Esophagus muscularis mucosa (tissue), 4 donors: ENCODE results near the gene KRTAP9-8. TPM values are rescaled to one million over a fixed set of nuclear protein-coding genes. Genes with fewer than 3 reads are reported as not detected.

Experiments used
- DNase-seq: peaks from one replicate; pipeline ENCODE4 v3.0.0-alpha.2; 2017; ENCODE audit errors: extremely low spot score
- H3K27ac ChIP-seq, 4 donors: fragments of 200-600 bp; sonication (generic); replicated peaks in 1 of 4; 1 replicate in 3 of 4; 2 replicates in 1 of 4; pipeline ENCODE4 v1.5.1; 2016 to 2019; ENCODE audit warnings: mild to moderate bottlenecking in 1 of 4
- H3K27me3 ChIP-seq, 4 donors: fragments of 200-600 bp; sonication (generic); one replicate each; pipeline versions ENCODE4 v1.5.1 to v1.6.0; 2016 to 2019
- H3K36me3 ChIP-seq, 4 donors: fragments of 200-600 bp; sonication (generic); one replicate each; pipeline ENCODE4 v1.5.1; 2016 to 2019
- H3K4me1 ChIP-seq, 4 donors: fragments of 200-600 bp; sonication (generic); one replicate each; pipeline ENCODE4 v1.5.1; 2016 to 2019
- H3K4me3 ChIP-seq, 4 donors: fragments of 200-600 bp; sonication (generic); 1 replicate in 2 of 4; 2 replicates in 2 of 4; pipeline ENCODE4 v1.5.1; 2016 to 2019; ENCODE audit warnings: mild to moderate bottlenecking in 4 of 4, moderate library complexity in 1 of 4
- H3K9me3 ChIP-seq, 4 donors: fragments of 200-600 bp; sonication (generic); 1 replicate in 3 of 4; 2 replicates in 1 of 4; pipeline ENCODE4 v1.5.1; 2016 to 2019
- EP300 ChIP-seq: sonication (generic); formaldehyde crosslinking; IDR thresholded peaks from one replicate; pipeline ENCODE4 v1.6.1; 2017; ENCODE audit warnings: antibody characterized with exemption
- POLR2A ChIP-seq: fragments of 450-650 bp; IDR thresholded peaks from one replicate; pipeline ENCODE4 v1.6.1; 2017; ENCODE audit warnings: antibody characterized with exemption, moderate library complexity, mild to moderate bottlenecking, low read depth
- POLR2AphosphoS5 ChIP-seq, 2 donors: sonication (generic); formaldehyde crosslinking; IDR thresholded peaks; one replicate each; pipeline ENCODE4 v1.6.1; 2017; ENCODE audit warnings: antibody characterized with exemption in 2 of 2
- WGBS: methylation state at CpG from one replicate; pipeline ENCODE4 v1.1.5; 2018; 5-methylcytosine and 5-hydroxymethylcytosine counted together
- intact Hi-C: fragments of 100-400 bp; cut with DNase I; formaldehyde crosslinking; loops from one replicate; pipeline ENCODE4 v1.15.1; 2023
- total RNA-seq, 4 donors: library from RNA; depleted of rRNA; stranded (reverse); fragments of >200 nt; gene quantifications; one replicate each; pipeline versions ENCODE4 v1.1.0 to v1.2.1, GENCODE V29; 2016
- TF ChIP-seq, protein P1 (sequence below), 3 experiments: fragments of 200-600 bp in 2 of 3; fragments of 450-650 bp in 1 of 3; sonication (generic) in 2 of 3; IDR thresholded peaks; one replicate each; pipeline ENCODE4 v1.5.1; 2017 to 2019; ENCODE audit warnings: antibody characterized with exemption in 3 of 3, mild to moderate bottlenecking in 2 of 3, moderate library complexity in 1 of 3

KRTAP9-8 gene
- total RNA-seq, 4 donors from 2014 or later: not detected

DNA sequence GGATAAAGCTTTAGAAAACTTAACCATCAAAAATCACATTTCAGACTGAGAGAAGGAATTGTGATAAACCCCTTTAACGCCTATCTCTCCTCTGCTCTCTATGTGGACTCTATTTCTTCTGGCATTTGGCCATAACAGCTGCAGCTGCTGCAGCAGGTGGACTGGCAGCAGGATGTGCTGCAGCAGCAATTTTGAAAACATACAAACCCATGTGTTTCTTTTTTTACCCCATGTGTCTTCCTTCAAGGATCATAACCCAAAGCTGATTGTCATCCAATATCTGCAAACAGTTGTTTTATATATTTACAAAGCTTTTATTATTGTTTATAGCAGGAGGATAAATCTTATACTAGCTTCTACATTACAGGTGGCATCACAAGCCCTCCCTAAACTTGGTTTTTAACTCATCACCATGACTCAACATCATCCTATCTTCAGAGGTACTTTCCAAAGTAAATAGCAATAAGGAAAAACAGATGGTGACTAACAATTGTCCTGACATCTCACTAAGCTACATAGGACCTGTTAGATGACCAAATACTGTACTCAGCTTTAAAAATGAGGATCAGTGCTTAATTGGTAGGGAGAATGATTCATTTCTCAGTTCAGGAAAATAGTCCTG lies 25.8 kb upstream of the KRTAP9-8 start:
- peaks cover 0 to 24% (median 0%) of the 10 kb centered on the region in 4 donors for H3K27me3 ChIP-seq
- intact Hi-C loops: no loop called here
- no peaks in the 10 kb centered on the region for H3K9me3 ChIP-seq
- TF ChIP-seq POLR2A (no peak), POLR2AphosphoS5 (IDR thresholded peaks at IDR 0.05) (no peak), EP300 (no peak)
- TF ChIP-seq, protein P1, sequence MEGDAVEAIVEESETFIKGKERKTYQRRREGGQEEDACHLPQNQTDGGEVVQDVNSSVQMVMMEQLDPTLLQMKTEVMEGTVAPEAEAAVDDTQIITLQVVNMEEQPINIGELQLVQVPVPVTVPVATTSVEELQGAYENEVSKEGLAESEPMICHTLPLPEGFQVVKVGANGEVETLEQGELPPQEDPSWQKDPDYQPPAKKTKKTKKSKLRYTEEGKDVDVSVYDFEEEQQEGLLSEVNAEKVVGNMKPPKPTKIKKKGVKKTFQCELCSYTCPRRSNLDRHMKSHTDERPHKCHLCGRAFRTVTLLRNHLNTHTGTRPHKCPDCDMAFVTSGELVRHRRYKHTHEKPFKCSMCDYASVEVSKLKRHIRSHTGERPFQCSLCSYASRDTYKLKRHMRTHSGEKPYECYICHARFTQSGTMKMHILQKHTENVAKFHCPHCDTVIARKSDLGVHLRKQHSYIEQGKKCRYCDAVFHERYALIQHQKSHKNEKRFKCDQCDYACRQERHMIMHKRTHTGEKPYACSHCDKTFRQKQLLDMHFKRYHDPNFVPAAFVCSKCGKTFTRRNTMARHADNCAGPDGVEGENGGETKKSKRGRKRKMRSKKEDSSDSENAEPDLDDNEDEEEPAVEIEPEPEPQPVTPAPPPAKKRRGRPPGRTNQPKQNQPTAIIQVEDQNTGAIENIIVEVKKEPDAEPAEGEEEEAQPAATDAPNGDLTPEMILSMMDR (IDR thresholded peaks at IDR 0.05): no peak
- DNase-seq: no peak
- WGBS: 29% methylated on average over 1 of the region's 1 CpG
- no peak overlapping the region for H3K27ac ChIP-seq
- H3K4me1 ChIP-seq: no peaks in the 10 kb centered on the region
- no peak overlapping the region for H3K4me3 ChIP-seq
- no peaks in the 10 kb centered on the region for H3K36me3 ChIP-seq

- H3K27me3 ChIP-seq: peaks cover 0 to 24% (median 0%) of the 10 kb centered on the region in 4 donors
- intact Hi-C loops: no loop called here
- no peaks in the 10 kb centered on the region for H3K4me1 ChIP-seq
- no peak overlapping the region for H3K4me3 ChIP-seq
- DNase-seq: no peak
- TF ChIP-seq, protein P1 (IDR thresholded peaks at IDR 0.05): no peak
- TF ChIP-seq POLR2AphosphoS5 (IDR thresholded peaks at IDR 0.05) (no peak), EP300 (no peak), POLR2A (no peak)
- H3K27ac ChIP-seq: no peak overlapping the region
- WGBS: 58% methylated on average over 4 of the region's 7 CpGs
- no peaks in the 10 kb centered on the region for H3K9me3 ChIP-seq
- H3K36me3 ChIP-seq: no peaks in the 10 kb centered on the region
Measured at GRCh38 chr17:41212524-41213169, 25.2 kb upstream of the KRTAP9-8 start.

- peaks cover 0 to 24% (median 0%) of the 10 kb centered on the region in 4 donors for H3K27me3 ChIP-seq
- TF ChIP-seq POLR2AphosphoS5 (IDR thresholded peaks at IDR 0.05): no peak
- TF ChIP-seq, protein P1 (IDR thresholded peaks at IDR 0.05): no peak
- no peak for TF ChIP-seq POLR2A
- no peak for TF ChIP-seq EP300
- H3K9me3 ChIP-seq: no peaks in the 10 kb centered on the region
- DNase-seq: no peak
- no peaks in the 10 kb centered on the region for H3K36me3 ChIP-seq
- WGBS: 75% methylated on average over 1 of the region's 1 CpG
- no peak overlapping the region for H3K27ac ChIP-seq
- no peaks in the 10 kb centered on the region for H3K4me1 ChIP-seq
- intact Hi-C loops: no loop called here
- H3K4me3 ChIP-seq: no peak overlapping the region
Measured at GRCh38 chr17:41215681-41216080, 22.1 kb upstream of the KRTAP9-8 start.

DNA sequence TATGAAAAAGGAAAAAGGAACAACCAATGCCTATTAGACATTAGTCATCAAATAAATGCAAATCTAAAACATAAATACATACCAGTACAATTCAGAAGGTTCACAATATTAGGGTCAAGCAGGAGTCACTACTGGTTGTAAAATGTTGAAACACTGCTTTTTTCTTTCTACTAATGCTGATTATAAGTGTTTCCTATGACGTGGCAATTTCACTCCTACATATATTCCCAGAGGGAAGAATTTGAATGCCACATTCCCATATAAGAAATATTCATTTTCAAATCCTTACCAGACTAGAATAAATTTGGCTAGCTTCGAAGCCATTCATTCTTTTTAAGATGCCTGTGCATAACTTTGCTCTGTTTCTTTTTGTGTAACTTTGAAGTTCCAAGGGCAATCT lies 14.0 kb upstream of the KRTAP9-8 start:
- H3K9me3 ChIP-seq: no peaks in the 10 kb centered on the region
- H3K27ac ChIP-seq: no peak overlapping the region
- no peaks in the 10 kb centered on the region for H3K4me1 ChIP-seq
- H3K27me3 ChIP-seq: no peaks in the 10 kb centered on the region
- no peak for DNase-seq
- no peak overlapping the region for H3K4me3 ChIP-seq
- no peak for TF ChIP-seq EP300
- TF ChIP-seq, protein P1 (IDR thresholded peaks at IDR 0.05): no peak
- TF ChIP-seq POLR2AphosphoS5 (IDR thresholded peaks at IDR 0.05): no peak
- TF ChIP-seq POLR2A: no peak
- H3K36me3 ChIP-seq: no peaks in the 10 kb centered on the region
- intact Hi-C loops: no loop called here
- WGBS: 66% methylated on average over 2 of the region's 2 CpGs
